ENCODE measurements around the gene SLTM.

Gene SLTM

DNA sequence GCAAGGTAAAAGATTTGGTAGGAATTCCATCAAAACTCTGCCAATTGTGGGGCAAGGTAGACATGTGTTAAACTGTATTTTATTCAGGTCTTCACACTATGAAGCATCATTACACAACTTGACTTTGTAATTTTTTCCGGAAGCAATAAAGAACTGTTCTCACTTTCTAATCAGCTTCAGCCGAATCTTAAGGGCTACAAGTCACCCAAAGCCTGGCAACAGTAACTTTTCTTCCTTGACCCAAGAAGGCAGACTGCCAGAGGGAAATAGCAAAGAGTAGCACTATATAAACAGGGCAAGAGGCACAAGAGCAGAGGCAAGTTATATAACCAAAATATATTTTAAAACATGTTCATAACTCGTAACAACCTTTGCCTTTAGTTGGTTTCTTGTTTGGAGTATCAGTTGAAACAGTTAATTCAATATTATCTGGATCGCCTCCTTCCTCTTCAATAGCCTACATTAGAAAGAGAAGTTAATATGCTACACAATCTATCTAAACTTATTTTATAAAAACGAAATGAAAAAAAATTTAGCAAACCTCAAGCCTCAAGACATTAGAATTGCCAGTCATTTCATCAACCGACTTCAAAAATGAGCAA is 1.4 kb downstream of the SLTM start:
- TF ChIP-seq FOXP2 (optimal IDR thresholded peaks at IDR 0.05; ENCODE audit: borderline replicate concordance, extremely low read depth, extremely low read length, insufficient read depth) = no peak
- TF ChIP-seq, protein P1, sequence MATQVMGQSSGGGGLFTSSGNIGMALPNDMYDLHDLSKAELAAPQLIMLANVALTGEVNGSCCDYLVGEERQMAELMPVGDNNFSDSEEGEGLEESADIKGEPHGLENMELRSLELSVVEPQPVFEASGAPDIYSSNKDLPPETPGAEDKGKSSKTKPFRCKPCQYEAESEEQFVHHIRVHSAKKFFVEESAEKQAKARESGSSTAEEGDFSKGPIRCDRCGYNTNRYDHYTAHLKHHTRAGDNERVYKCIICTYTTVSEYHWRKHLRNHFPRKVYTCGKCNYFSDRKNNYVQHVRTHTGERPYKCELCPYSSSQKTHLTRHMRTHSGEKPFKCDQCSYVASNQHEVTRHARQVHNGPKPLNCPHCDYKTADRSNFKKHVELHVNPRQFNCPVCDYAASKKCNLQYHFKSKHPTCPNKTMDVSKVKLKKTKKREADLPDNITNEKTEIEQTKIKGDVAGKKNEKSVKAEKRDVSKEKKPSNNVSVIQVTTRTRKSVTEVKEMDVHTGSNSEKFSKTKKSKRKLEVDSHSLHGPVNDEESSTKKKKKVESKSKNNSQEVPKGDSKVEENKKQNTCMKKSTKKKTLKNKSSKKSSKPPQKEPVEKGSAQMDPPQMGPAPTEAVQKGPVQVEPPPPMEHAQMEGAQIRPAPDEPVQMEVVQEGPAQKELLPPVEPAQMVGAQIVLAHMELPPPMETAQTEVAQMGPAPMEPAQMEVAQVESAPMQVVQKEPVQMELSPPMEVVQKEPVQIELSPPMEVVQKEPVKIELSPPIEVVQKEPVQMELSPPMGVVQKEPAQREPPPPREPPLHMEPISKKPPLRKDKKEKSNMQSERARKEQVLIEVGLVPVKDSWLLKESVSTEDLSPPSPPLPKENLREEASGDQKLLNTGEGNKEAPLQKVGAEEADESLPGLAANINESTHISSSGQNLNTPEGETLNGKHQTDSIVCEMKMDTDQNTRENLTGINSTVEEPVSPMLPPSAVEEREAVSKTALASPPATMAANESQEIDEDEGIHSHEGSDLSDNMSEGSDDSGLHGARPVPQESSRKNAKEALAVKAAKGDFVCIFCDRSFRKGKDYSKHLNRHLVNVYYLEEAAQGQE (IDR thresholded peaks at IDR 0.05; ENCODE audit: insufficient read depth in 1 of 2, low read depth in 2 of 2, low read length in 2 of 2) = no peak
- no peak for TF ChIP-seq TAF1 (IDR thresholded peaks at IDR 0.05; ENCODE audit: borderline replicate concordance, insufficient read depth, low read length)
- no peak for TF ChIP-seq SIN3A (IDR thresholded peaks at IDR 0.05; ENCODE audit: borderline replicate concordance, insufficient read depth, low read length)
- no peak for TF ChIP-seq POLR2AphosphoS5 (IDR thresholded peaks at IDR 0.05; ENCODE audit: low read depth, low read length)

DNA sequence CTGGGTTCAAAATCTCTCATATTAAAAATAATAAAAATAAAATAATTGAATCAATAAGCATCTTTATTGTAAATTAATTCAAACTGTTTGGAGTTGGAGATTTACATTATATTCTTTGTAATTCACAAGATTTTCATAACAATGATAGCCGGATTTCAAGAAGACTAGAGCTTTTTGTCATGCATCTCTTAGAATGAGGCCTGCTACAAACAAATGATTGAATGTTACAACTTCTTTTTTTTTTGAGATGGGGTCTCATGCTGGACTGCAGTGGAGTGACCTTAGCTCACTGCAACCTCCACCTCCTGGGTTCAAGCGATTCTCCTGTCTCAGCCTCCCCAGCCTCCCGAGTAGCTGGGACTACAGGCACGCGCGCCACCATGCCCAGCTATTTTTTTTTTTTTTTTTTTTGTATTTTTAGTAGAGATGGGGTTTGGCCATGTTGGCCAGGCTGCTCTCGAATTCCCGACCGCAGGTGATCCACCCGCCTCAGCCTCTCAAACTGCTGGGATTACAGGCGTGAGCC is 3.5 kb downstream of the SLTM start:
- no peak for TF ChIP-seq FOXP2 (optimal IDR thresholded peaks at IDR 0.05; ENCODE audit: borderline replicate concordance, extremely low read depth, extremely low read length, insufficient read depth)
- TF ChIP-seq TAF1 (IDR thresholded peaks at IDR 0.05; ENCODE audit: borderline replicate concordance, insufficient read depth, low read length) = no peak
- no peak for TF ChIP-seq SIN3A (IDR thresholded peaks at IDR 0.05; ENCODE audit: borderline replicate concordance, insufficient read depth, low read length)

DNA sequence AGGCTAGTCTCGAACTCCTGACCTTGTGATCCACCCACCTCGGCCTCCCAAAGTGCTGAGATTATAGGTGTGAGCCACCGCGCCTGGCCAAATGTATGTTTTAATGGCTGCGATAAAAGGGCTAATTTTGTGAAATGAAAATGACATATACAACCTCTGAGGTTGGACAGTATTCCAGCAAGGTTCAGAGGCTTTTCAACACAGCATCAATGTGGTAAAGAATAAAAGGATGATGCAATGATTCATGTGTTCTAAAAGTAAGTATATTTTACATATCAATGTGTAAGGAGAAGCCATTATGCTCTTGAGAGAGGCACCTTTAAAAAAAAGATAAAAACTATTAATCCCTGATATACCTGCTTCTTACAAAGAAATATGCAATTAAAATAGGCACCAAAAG is 6.7 kb downstream of the SLTM start:
- TF ChIP-seq SIN3A (IDR thresholded peaks at IDR 0.05; ENCODE audit: borderline replicate concordance, insufficient read depth, low read length) = no peak
- TF ChIP-seq FOXP2 (optimal IDR thresholded peaks at IDR 0.05; ENCODE audit: borderline replicate concordance, extremely low read depth, extremely low read length, insufficient read depth) = no peak
- TF ChIP-seq, protein P1 (IDR thresholded peaks at IDR 0.05; ENCODE audit: insufficient read depth in 1 of 2, low read depth in 2 of 2, low read length in 2 of 2) = no peak
- no peak for TF ChIP-seq TAF1 (IDR thresholded peaks at IDR 0.05; ENCODE audit: borderline replicate concordance, insufficient read depth, low read length)
- TF ChIP-seq POLR2AphosphoS5 (IDR thresholded peaks at IDR 0.05; ENCODE audit: low read depth, low read length) = no peak

DNA sequence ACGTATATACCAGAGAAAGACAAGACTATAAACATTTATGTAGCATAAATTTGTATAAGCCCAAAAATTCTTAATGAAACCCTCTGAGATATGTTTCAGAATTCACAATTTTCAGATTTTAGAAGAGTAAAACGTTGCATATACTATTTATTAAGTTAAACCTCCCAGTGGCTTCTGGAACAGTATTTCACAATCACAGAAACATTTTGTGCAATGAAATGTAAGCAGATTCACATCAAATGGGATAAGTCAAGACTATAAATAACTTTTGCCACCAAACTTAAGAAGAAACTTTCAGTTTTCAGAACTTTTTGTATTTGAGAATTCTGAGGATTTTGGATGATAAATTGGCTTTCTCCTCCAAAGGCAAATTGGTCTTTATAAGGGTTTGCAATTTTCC is 9.2 kb downstream of the SLTM start:
- TF ChIP-seq, protein P1 (IDR thresholded peaks at IDR 0.05; ENCODE audit: insufficient read depth in 1 of 2, low read depth in 2 of 2, low read length in 2 of 2) = no peak
- no peak for TF ChIP-seq FOXP2 (optimal IDR thresholded peaks at IDR 0.05; ENCODE audit: borderline replicate concordance, extremely low read depth, extremely low read length, insufficient read depth)
- no peak for TF ChIP-seq TAF1 (IDR thresholded peaks at IDR 0.05; ENCODE audit: borderline replicate concordance, insufficient read depth, low read length)
- TF ChIP-seq SIN3A (IDR thresholded peaks at IDR 0.05; ENCODE audit: borderline replicate concordance, insufficient read depth, low read length) = no peak
- no peak for TF ChIP-seq POLR2AphosphoS5 (IDR thresholded peaks at IDR 0.05; ENCODE audit: low read depth, low read length)

DNA sequence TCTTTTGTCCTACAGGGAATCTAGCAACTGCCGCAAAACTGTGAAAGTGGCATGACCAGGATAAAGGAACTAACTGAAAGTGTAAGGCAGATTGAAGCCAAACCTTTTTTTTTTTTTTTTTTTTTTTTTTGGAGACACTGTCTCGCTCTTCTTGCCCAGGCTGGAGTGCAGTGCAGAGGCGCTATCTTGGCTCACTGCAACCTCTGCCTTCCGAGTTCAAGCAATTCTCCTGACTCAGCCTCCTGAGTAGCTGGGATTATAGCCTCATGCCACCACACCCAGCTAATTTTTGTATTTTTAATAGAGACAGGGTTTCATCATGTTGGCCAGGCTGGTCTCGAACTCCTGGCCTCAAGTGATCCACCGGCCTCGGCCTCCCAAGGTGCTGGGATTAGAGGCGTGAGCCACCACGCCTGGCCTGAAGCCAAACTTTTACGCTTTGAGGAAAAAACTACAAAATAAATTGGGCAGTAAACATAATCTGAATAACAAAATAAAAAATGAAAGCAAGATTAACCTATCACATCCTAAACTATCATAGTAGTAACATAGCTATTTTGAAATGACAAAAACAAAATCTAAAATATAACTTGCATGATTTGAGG is 9.7 kb downstream of the SLTM start:
- TF ChIP-seq SIN3A (IDR thresholded peaks at IDR 0.05; ENCODE audit: borderline replicate concordance, insufficient read depth, low read length) = no peak
- no peak for TF ChIP-seq POLR2AphosphoS5 (IDR thresholded peaks at IDR 0.05; ENCODE audit: low read depth, low read length)
- no peak for TF ChIP-seq TAF1 (IDR thresholded peaks at IDR 0.05; ENCODE audit: borderline replicate concordance, insufficient read depth, low read length)
- TF ChIP-seq, protein P1 (IDR thresholded peaks at IDR 0.05; ENCODE audit: insufficient read depth in 1 of 2, low read depth in 2 of 2, low read length in 2 of 2) = no peak
- no peak for TF ChIP-seq FOXP2 (optimal IDR thresholded peaks at IDR 0.05; ENCODE audit: borderline replicate concordance, extremely low read depth, extremely low read length, insufficient read depth)

All from PFSK-1 (cell line).